Caco-2 (cell line): ENCODE data around the gene ATOSA. TPM values are rescaled to one million over a fixed set of nuclear protein-coding genes. Genes with fewer than 3 reads are reported as not detected.

Experiments used
- BruUV-seq: library from RNA; stranded (reverse); fragments of 400-500 nt; replicated peaks from 2 replicates; lab custom pipeline; 2021; lab: Mats Ljungman, UMichigan
- CTCF ChIA-PET: fragments of 300-600 bp; sonication (Branson Sonifier 250); formaldehyde crosslinking; loops from one replicate; lab custom pipeline; 2022; ENCODE audit warnings: antibody characterized with exemption; lab: Charles Lee
- POLR2A ChIA-PET: fragments of 300-600 bp; sonication (Branson Sonifier 250); formaldehyde crosslinking; loops from one replicate; lab custom pipeline; 2022; ENCODE audit warnings: antibody characterized with exemption; lab: Charles Lee
- DNase-seq, 2 experiments: peaks; one replicate each; pipeline versions ENCODE4 v3.0.0 to v3.0.0-alpha.2; 2020 to 2022
- H3K27me3 ChIP-seq: replicated peaks from 2 replicates; pipeline ENCODE4 v1.6.0; 2011; ENCODE audit warnings: low read length; ENCODE audit not compliant: control insufficient read depth, insufficient read depth
- H3K36me3 ChIP-seq: 2 replicates; pipeline ENCODE4 v1.5.1; 2011; ENCODE audit warnings: low read length; ENCODE audit not compliant: control insufficient read depth, insufficient read depth
- H3K4me1 ChIP-seq: fragments of 250-450 bp; sonication (Bioruptor Pico); 2 replicates; pipeline ENCODE4 v1.5.1; 2020; ENCODE audit warnings: mild to moderate bottlenecking
- H3K4me3 ChIP-seq: 2 replicates; pipeline ENCODE4 v1.5.1; 2011; ENCODE audit warnings: low read depth, mild to moderate bottlenecking, control low read depth, low read length
- H3K9me3 ChIP-seq: fragments of 250-450 bp; sonication (Bioruptor Pico); 2 replicates; pipeline ENCODE4 v1.5.1; 2020; ENCODE audit warnings: mild to moderate bottlenecking, moderate library complexity
- H3K27ac Mint-ChIP-seq: one replicate; pipeline ENCODE4 v1.8.0; 2022; ENCODE audit warnings: mixed read lengths; ENCODE audit not compliant: unreplicated experiment
- H3K27me3 Mint-ChIP-seq: one replicate; pipeline ENCODE4 v1.8.0; 2022; ENCODE audit warnings: mixed read lengths; ENCODE audit not compliant: insufficient read depth, unreplicated experiment
- H3K36me3 Mint-ChIP-seq: one replicate; pipeline ENCODE4 v1.8.0; 2022; ENCODE audit warnings: mild to moderate bottlenecking, mixed read lengths; ENCODE audit not compliant: insufficient read depth, unreplicated experiment
- H3K4me1 Mint-ChIP-seq: one replicate; pipeline ENCODE4 v1.8.0; 2022; ENCODE audit warnings: low read depth, mixed read lengths; ENCODE audit not compliant: unreplicated experiment
- H3K4me3 Mint-ChIP-seq: one replicate; pipeline ENCODE4 v1.8.0; 2022; ENCODE audit warnings: mild to moderate bottlenecking, moderate library complexity, mixed read lengths; ENCODE audit not compliant: unreplicated experiment
- H3K9me3 Mint-ChIP-seq: one replicate; pipeline ENCODE4 v1.8.0; 2022; ENCODE audit warnings: mixed read lengths; ENCODE audit not compliant: unreplicated experiment
- CTCF ChIP-seq, 2 experiments: fragments of 200-600 bp in 1 of 2; IDR thresholded peaks; 1 replicate in 1 of 2; 2 replicates in 1 of 2; pipeline versions ENCODE4 v1.5.1 to v1.8.0; 2011 to 2022; ENCODE audit warnings: antibody characterized with exemption in 1 of 2, control low read depth in 1 of 2, inconsistent platforms in 1 of 2, low read depth in 1 of 2, low read length in 1 of 2, mild to moderate bottlenecking in 1 of 2, moderate library complexity in 1 of 2; ENCODE audit not compliant: insufficient read depth in 1 of 2, severe bottlenecking in 1 of 2, unreplicated experiment in 1 of 2
- intact Hi-C: fragments of 100-400 bp; cut with micrococcal nuclease; formaldehyde crosslinking; loops from one replicate; pipeline ENCODE4 v1.10.0; 2022; ENCODE audit not compliant: unreplicated experiment
- total RNA-seq: library from RNA; stranded (reverse); gene quantifications from 2 replicates; pipeline ENCODE4 v1.2.3, GENCODE V29; 2022

The ATOSA gene
- total RNA-seq, 1 experiment from 2014 or later = 17.6 TPM

GRCh38 chr15:52656412-52656811 lies 22.8 kb downstream of the ATOSA start:
- no peaks in the 10 kb centered on the region for H3K36me3 Mint-ChIP-seq
- Histone ChIP-seq H3K4me1 (no peaks in the 10 kb centered on the region), H3K27me3 (no peaks in the 10 kb centered on the region), H3K4me3 (no peak overlapping the region), H3K9me3 (no peaks in the 10 kb centered on the region), H3K36me3 (no peaks in the 10 kb centered on the region)
- intact Hi-C loops = no loop called here
- no peak overlapping the region for H3K27ac Mint-ChIP-seq
- TF ChIP-seq CTCF (IDR thresholded peaks at IDR 0.05; ENCODE audit: insufficient read depth in 1 of 2, low read depth in 1 of 2, low read length in 1 of 2, severe bottlenecking in 1 of 2, unreplicated experiment in 1 of 2) = no peak
- CTCF ChIA-PET = interaction anchor here (0.6 kb wide), 1 partner anchor 91 kb away, joined by 4 read pairs; no protein-coding TSS in a partner anchor
- no peak for DNase-seq
- H3K27me3 Mint-ChIP-seq = no peaks in the 10 kb centered on the region
- no peak overlapping the region for H3K4me3 Mint-ChIP-seq
- H3K4me1 Mint-ChIP-seq = no peaks in the 10 kb centered on the region
- POLR2A ChIA-PET = no interaction called here
- H3K9me3 Mint-ChIP-seq = no peaks in the 10 kb centered on the region
- no TSS peak for BruUV-seq

GRCh38 chr15:52653431-52653964 lies 25.7 kb downstream of the ATOSA start:
- Histone ChIP-seq H3K4me1 (no peaks in the 10 kb centered on the region), H3K9me3 (no peaks in the 10 kb centered on the region), H3K27me3 (no peaks in the 10 kb centered on the region), H3K4me3 (no peak overlapping the region), H3K36me3 (no peaks in the 10 kb centered on the region)
- no peaks in the 10 kb centered on the region for H3K36me3 Mint-ChIP-seq
- H3K27me3 Mint-ChIP-seq = no peaks in the 10 kb centered on the region
- no peaks in the 10 kb centered on the region for H3K9me3 Mint-ChIP-seq
- intact Hi-C loops = loop anchor here (5.0 kb wide), 1 partner anchor 84 kb away; no protein-coding TSS in a partner anchor
- H3K4me3 Mint-ChIP-seq = no peak overlapping the region
- no peak overlapping the region for H3K27ac Mint-ChIP-seq
- no peak for DNase-seq
- H3K4me1 Mint-ChIP-seq = no peaks in the 10 kb centered on the region
- ChIA-PET POLR2A (no interaction called here), CTCF (no interaction called here)
- BruUV-seq = no TSS peak
- TF ChIP-seq CTCF (IDR thresholded peaks at IDR 0.05; ENCODE audit: insufficient read depth in 1 of 2, low read depth in 1 of 2, low read length in 1 of 2, severe bottlenecking in 1 of 2, unreplicated experiment in 1 of 2) = no peak

GRCh38 chr15:52652984-52653383 lies 26.2 kb downstream of the ATOSA start:
- no TSS peak for BruUV-seq
- Histone ChIP-seq H3K27me3 (no peaks in the 10 kb centered on the region), H3K4me3 (no peak overlapping the region), H3K36me3 (no peaks in the 10 kb centered on the region), H3K4me1 (no peaks in the 10 kb centered on the region), H3K9me3 (no peaks in the 10 kb centered on the region)
- no peaks in the 10 kb centered on the region for H3K36me3 Mint-ChIP-seq
- no peak overlapping the region for H3K4me3 Mint-ChIP-seq
- DNase-seq = no peak
- intact Hi-C loops = loop anchor here (5.0 kb wide), 1 partner anchor 84 kb away; no protein-coding TSS in a partner anchor
- H3K4me1 Mint-ChIP-seq = no peaks in the 10 kb centered on the region
- TF ChIP-seq CTCF (IDR thresholded peaks at IDR 0.05; ENCODE audit: insufficient read depth in 1 of 2, low read depth in 1 of 2, low read length in 1 of 2, severe bottlenecking in 1 of 2, unreplicated experiment in 1 of 2) = no peak
- H3K27me3 Mint-ChIP-seq = no peaks in the 10 kb centered on the region
- POLR2A ChIA-PET = no interaction called here
- CTCF ChIA-PET = no interaction called here
- no peak overlapping the region for H3K27ac Mint-ChIP-seq
- H3K9me3 Mint-ChIP-seq = no peaks in the 10 kb centered on the region
